Ovary (tissue), 3 donors: Measurements from ENCODE around the gene WNT8B.

Experiments used
- EP300 ChIP-seq: sonication (generic); formaldehyde crosslinking; IDR thresholded peaks from one replicate; pipeline ENCODE4 v1.6.1; 2017; ENCODE audit warnings: antibody characterized with exemption
- POLR2A ChIP-seq: fragments of 450-650 bp; IDR thresholded peaks from one replicate; pipeline ENCODE4 v1.6.1; 2017; ENCODE audit warnings: antibody characterized with exemption, mild to moderate bottlenecking, moderate library complexity
- TF ChIP-seq, protein P1 (sequence below), 3 donors: fragments of 450-650 bp in 2 of 3; fragments of 200-600 bp in 1 of 3; IDR thresholded peaks; one replicate each; pipeline versions ENCODE4 v1.5.1 to v1.8.0; 2016 to 2022; ENCODE audit warnings: antibody characterized with exemption in 3 of 3, mild to moderate bottlenecking in 1 of 3
- donor health status: DM: no; HTN: no; CAD: no.

DNA sequence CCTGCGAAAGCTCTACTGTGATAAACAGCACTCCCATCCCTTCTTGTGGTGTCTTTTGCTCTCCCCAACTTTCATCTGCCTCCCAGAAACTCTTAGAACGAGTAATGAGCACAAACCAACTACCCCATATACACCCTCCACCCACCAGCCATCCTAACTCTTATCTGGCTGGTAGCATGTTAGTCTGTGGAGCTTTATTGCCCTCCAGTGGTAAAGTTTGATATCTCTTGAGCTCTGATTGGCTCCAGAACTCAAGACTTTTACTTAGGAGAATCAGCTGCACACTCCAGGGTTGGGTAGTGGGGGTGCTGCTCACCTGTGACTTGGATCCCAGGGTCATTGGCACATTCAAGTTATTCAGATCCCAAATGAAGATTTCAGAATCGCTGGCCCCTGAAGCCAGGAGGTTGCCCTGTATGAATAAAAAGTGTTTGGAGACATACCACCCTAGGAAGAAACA, 45.9 kb downstream of the WNT8B start:
- TF ChIP-seq POLR2A (no peak), EP300 (no peak)
- TF ChIP-seq, protein P1, sequence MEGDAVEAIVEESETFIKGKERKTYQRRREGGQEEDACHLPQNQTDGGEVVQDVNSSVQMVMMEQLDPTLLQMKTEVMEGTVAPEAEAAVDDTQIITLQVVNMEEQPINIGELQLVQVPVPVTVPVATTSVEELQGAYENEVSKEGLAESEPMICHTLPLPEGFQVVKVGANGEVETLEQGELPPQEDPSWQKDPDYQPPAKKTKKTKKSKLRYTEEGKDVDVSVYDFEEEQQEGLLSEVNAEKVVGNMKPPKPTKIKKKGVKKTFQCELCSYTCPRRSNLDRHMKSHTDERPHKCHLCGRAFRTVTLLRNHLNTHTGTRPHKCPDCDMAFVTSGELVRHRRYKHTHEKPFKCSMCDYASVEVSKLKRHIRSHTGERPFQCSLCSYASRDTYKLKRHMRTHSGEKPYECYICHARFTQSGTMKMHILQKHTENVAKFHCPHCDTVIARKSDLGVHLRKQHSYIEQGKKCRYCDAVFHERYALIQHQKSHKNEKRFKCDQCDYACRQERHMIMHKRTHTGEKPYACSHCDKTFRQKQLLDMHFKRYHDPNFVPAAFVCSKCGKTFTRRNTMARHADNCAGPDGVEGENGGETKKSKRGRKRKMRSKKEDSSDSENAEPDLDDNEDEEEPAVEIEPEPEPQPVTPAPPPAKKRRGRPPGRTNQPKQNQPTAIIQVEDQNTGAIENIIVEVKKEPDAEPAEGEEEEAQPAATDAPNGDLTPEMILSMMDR (IDR thresholded peaks at IDR 0.05), result no peak
